ENCODE results near the gene CHKB. TPM values are rescaled to one million over a fixed set of nuclear protein-coding genes. Genes with fewer than 3 reads are reported as not detected.

CHKB gene
- total RNA-seq, 5 donors from 2014 or later (not counting 1 experiment from before 2014, with no cell fraction given): 151 to 209 (median 203) TPM

- ChIA-PET POLR2A (interaction anchor here in 1 of 2 donors (0.5 kb wide), 1 partner anchor 47 kb away, joined by 6 read pairs; no protein-coding TSS in a partner anchor), CTCF (interaction anchor here (0.6 to 0.9 kb wide), 3 partner anchors 16 to 55 kb away, joined by 4 to 10 read pairs (median 4); partner anchors contain the start of gene SCO2 (in 1 of the 2))
- H3K9me3 Mint-ChIP-seq: no peaks in the 10 kb centered on the region
- no peak for ATAC-seq (replicated peaks in 1 of 4)
- Histone ChIP-seq H3K4me1 (ENCODE audit: control insufficient read depth in 1 of 2, extremely low read depth in 1 of 2, insufficient read depth in 2 of 2, low read length in 2 of 2) (peaks cover 8 to 37% of the 10 kb centered on the region in 2 experiments), H3K9me3 (no peaks in the 10 kb centered on the region), H3K4me3 (ENCODE audit: control insufficient read depth in 1 of 2, extremely low read depth in 1 of 2, low read length in 1 of 2) (peak overlapping the region; percentile 68 to 75), H3K27ac (ENCODE audit: low read length) (peak overlapping the region; percentile 81), H3K27me3 (replicated peaks in 1 of 2; ENCODE audit: control insufficient read depth in 2 of 2, extremely low read depth in 1 of 2, insufficient read depth in 2 of 2, low read length in 1 of 2) (no peaks in the 10 kb centered on the region), H3K36me3 (ENCODE audit: control insufficient read depth in 2 of 2, extremely low read depth in 1 of 2, insufficient read depth in 1 of 2, low read length in 1 of 2) (peaks cover 1 to 7% of the 10 kb centered on the region in 2 donors)
- DNase-seq: no peak
- no peaks in the 10 kb centered on the region for H3K27me3 Mint-ChIP-seq
- H3K4me3 Mint-ChIP-seq: peak overlapping the region; percentile 84 to 93 (median 84)
- H3K27ac Mint-ChIP-seq: peak overlapping the region; percentile 65 to 82
- WGBS (ENCODE audit: insufficient coverage): 88% methylated on average over 15 of the region's 22 CpGs
- peaks cover 24 to 40% (median 32%) of the 10 kb centered on the region in 3 donors for H3K4me1 Mint-ChIP-seq
- H3K36me3 Mint-ChIP-seq: peaks cover 12% of the 10 kb centered on the region
Measured at GRCh38 chr22:50581031-50581949, 1.4 kb downstream of the CHKB start.

- Histone ChIP-seq H3K4me3 (ENCODE audit: control insufficient read depth in 1 of 2, extremely low read depth in 1 of 2, low read length in 1 of 2) (no peak overlapping the region), H3K27me3 (replicated peaks in 1 of 2; ENCODE audit: control insufficient read depth in 2 of 2, extremely low read depth in 1 of 2, insufficient read depth in 2 of 2, low read length in 1 of 2) (no peaks in the 10 kb centered on the region), H3K9me3 (no peaks in the 10 kb centered on the region), H3K4me1 (ENCODE audit: control insufficient read depth in 1 of 2, extremely low read depth in 1 of 2, insufficient read depth in 2 of 2, low read length in 2 of 2) (peaks cover 8 to 37% of the 10 kb centered on the region in 2 experiments), H3K27ac (ENCODE audit: low read length) (no peak overlapping the region), H3K36me3 (ENCODE audit: control insufficient read depth in 2 of 2, extremely low read depth in 1 of 2, insufficient read depth in 1 of 2, low read length in 1 of 2) (peaks cover 7% of the 10 kb centered on the region in 2 donors)
- Mint-ChIP-seq H3K4me1 (peaks cover 24 to 40% (median 32%) of the 10 kb centered on the region in 3 donors), H3K27ac (peak overlapping the region in 1 of 2 donors; percentile 31), H3K4me3 (peak overlapping the region in 1 of 3 donors; percentile 45), H3K36me3 (peaks cover 16% of the 10 kb centered on the region), H3K27me3 (no peaks in the 10 kb centered on the region), H3K9me3 (no peaks in the 10 kb centered on the region)
- ChIA-PET POLR2A (no interaction called here), CTCF (no interaction called here)
- WGBS (ENCODE audit: insufficient coverage): no CpG with 5 or more reads among the region's 4 CpGs
- ATAC-seq (replicated peaks in 1 of 4) (no peak), DNase-seq (no peak)
Measured at GRCh38 chr22:50579752-50580151, 2.9 kb downstream of the CHKB start.

GRCh38 chr22:50578776-50579310 is 3.8 kb downstream of the CHKB start:
- ChIA-PET POLR2A (no interaction called here), CTCF (no interaction called here)
- 93% methylated on average over 5 of the region's 8 CpGs for WGBS (ENCODE audit: insufficient coverage)
- Mint-ChIP-seq H3K9me3 (no peaks in the 10 kb centered on the region), H3K27ac (no peak overlapping the region), H3K27me3 (no peaks in the 10 kb centered on the region), H3K4me1 (peaks cover 24 to 38% (median 29%) of the 10 kb centered on the region in 3 donors), H3K36me3 (peaks cover 16% of the 10 kb centered on the region), H3K4me3 (no peak overlapping the region)
- Histone ChIP-seq H3K36me3 (ENCODE audit: control insufficient read depth in 2 of 2, extremely low read depth in 1 of 2, insufficient read depth in 1 of 2, low read length in 1 of 2) (peaks cover 9 to 10% of the 10 kb centered on the region in 2 donors), H3K4me1 (ENCODE audit: control insufficient read depth in 1 of 2, extremely low read depth in 1 of 2, insufficient read depth in 2 of 2, low read length in 2 of 2) (peaks cover 8 to 35% of the 10 kb centered on the region in 2 experiments), H3K27ac (ENCODE audit: low read length) (no peak overlapping the region), H3K9me3 (no peaks in the 10 kb centered on the region), H3K4me3 (ENCODE audit: control insufficient read depth in 1 of 2, extremely low read depth in 1 of 2, low read length in 1 of 2) (no peak overlapping the region), H3K27me3 (replicated peaks in 1 of 2; ENCODE audit: control insufficient read depth in 2 of 2, extremely low read depth in 1 of 2, insufficient read depth in 2 of 2, low read length in 1 of 2) (no peaks in the 10 kb centered on the region)
- DNase-seq: no peak
- ATAC-seq (replicated peaks in 1 of 4): no peak

GRCh38 chr22:50577987-50578775 is 4.5 kb downstream of the CHKB start, which contains the start of gene CPT1B:
Gene CPT1B, minus strand, starts transcription at chr22:50578427. Its CDS starts 512 bp downstream, at chr22:50577915.
- peaks cover 18 to 32% (median 23%) of the 10 kb centered on the region in 3 donors for H3K4me1 Mint-ChIP-seq
- no peak for ATAC-seq (replicated peaks in 1 of 4)
- Histone ChIP-seq H3K4me1 (ENCODE audit: control insufficient read depth in 1 of 2, extremely low read depth in 1 of 2, insufficient read depth in 2 of 2, low read length in 2 of 2) (peaks cover 4 to 28% of the 10 kb centered on the region in 2 experiments), H3K4me3 (ENCODE audit: control insufficient read depth in 1 of 2, extremely low read depth in 1 of 2, low read length in 1 of 2) (no peak within 1 kb of the TSS), H3K9me3 (no peaks in the 10 kb centered on the region), H3K36me3 (ENCODE audit: control insufficient read depth in 2 of 2, extremely low read depth in 1 of 2, insufficient read depth in 1 of 2, low read length in 1 of 2) (peaks cover 11 to 12% of the 10 kb centered on the region in 2 donors), H3K27me3 (replicated peaks in 1 of 2; ENCODE audit: control insufficient read depth in 2 of 2, extremely low read depth in 1 of 2, insufficient read depth in 2 of 2, low read length in 1 of 2) (no peaks in the 10 kb centered on the region), H3K27ac (ENCODE audit: low read length) (no peak within 1 kb of the TSS)
- 68% methylated on average over 21 of the region's 63 CpGs for WGBS (ENCODE audit: insufficient coverage)
- peak within 1 kb of the TSS in 1 of 3 donors; percentile 24 for H3K4me3 Mint-ChIP-seq
- H3K36me3 Mint-ChIP-seq: peaks cover 16% of the 10 kb centered on the region
- H3K27me3 Mint-ChIP-seq: no peaks in the 10 kb centered on the region
- no peaks in the 10 kb centered on the region for H3K9me3 Mint-ChIP-seq
- ChIA-PET POLR2A (no interaction called here), CTCF (no interaction called here)
- H3K27ac Mint-ChIP-seq: no peak within 1 kb of the TSS
- DNase-seq: no peak

- peaks cover 18 to 29% (median 23%) of the 10 kb centered on the region in 3 donors for H3K4me1 Mint-ChIP-seq
- ChIA-PET POLR2A (no interaction called here), CTCF (no interaction called here)
- ATAC-seq (replicated peaks in 1 of 4) (no peak), DNase-seq (no peak)
- H3K27me3 ChIP-seq (replicated peaks in 1 of 2; ENCODE audit: control insufficient read depth in 2 of 2, extremely low read depth in 1 of 2, insufficient read depth in 2 of 2, low read length in 1 of 2): no peaks in the 10 kb centered on the region
- H3K36me3 Mint-ChIP-seq: peaks cover 16% of the 10 kb centered on the region
- no peak overlapping the region for H3K27ac Mint-ChIP-seq
- no peak overlapping the region for H3K4me3 ChIP-seq (ENCODE audit: control insufficient read depth in 1 of 2, extremely low read depth in 1 of 2, low read length in 1 of 2)
- no peak overlapping the region for H3K27ac ChIP-seq (ENCODE audit: low read length)
- peaks cover 4 to 28% of the 10 kb centered on the region in 2 experiments for H3K4me1 ChIP-seq (ENCODE audit: control insufficient read depth in 1 of 2, extremely low read depth in 1 of 2, insufficient read depth in 2 of 2, low read length in 2 of 2)
- WGBS (ENCODE audit: insufficient coverage): 82% methylated on average over 22 of the region's 23 CpGs
- peaks cover 11 to 12% of the 10 kb centered on the region in 2 donors for H3K36me3 ChIP-seq (ENCODE audit: control insufficient read depth in 2 of 2, extremely low read depth in 1 of 2, insufficient read depth in 1 of 2, low read length in 1 of 2)
- no peaks in the 10 kb centered on the region for H3K27me3 Mint-ChIP-seq
- no peaks in the 10 kb centered on the region for H3K9me3 ChIP-seq
- H3K9me3 Mint-ChIP-seq: no peaks in the 10 kb centered on the region
- H3K4me3 Mint-ChIP-seq: peak overlapping the region in 1 of 3 donors; percentile 24
Measured at GRCh38 chr22:50577697-50577986, 5.0 kb downstream of the CHKB start.

Measured in T-cell (primary cell).